Measurements from ENCODE around the gene BTBD16.

The BTBD16 gene
- total RNA-seq: 0 reads per million in 2 donors

DNA sequence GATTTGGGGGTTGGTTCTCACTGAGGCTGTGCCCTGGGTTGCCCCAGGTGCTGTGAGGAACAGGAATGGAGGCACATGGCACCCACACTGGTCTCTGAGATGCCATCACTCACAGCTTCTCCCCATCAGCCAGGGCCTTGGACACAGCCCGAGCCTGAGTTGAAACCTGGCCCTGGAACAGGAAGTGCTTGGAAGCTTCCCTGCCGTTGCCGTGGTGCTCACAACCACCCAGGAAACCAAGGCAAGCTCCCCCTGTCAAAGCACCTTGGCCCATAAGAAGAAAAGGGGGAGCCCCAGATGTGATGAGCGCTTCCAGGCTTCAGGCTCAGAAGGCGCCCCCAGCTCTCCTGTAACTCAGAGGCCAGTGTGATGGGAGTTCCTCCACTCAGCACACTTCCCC lies at the start of gene BTBD16:
Gene BTBD16 (plus strand): TSS at position 221 of the 400 bp plus-strand sequence. CDS start 3,786 bp downstream, outside the sequence.
- DNase-seq: no peak

DNA sequence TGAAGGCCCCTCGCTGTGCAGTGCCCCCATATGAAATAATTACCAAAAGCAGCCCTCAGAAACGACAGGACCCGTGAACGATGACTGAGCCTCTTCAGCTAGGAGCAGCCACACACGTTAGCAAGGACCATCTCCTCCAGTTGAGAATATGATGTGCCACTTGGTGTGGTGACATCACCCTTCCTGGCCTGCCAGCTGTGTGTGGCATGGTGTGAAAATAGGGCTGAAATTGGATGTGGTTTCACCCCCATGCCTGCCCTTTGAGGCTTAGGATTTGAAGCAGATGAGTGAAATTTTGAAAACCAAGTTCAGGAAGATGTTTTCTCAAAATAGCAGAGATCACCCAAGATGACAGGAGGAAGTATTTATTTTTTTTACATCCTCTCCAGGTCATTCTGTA lies 49.1 kb upstream of the BTBD16 start:
- DNase-seq: no peak

DNA sequence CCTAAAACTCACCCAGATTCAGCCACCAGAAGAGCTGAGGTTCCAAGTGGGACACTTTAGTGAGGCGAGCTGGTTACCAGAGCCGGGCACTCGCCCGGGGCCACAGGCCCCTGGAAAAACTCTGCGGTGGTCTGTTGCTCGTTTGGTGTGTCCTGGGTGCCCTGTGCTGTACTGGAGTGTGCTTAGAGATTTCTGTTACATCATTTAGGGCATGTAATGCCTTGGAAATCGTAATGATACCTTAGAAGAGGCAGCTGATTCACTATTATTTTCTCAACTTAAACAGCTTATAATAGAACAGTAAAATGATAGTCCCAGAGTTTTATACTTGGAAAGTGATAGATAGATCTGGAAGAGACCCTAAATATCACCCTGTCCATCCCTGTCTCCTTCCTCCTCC lies 48.5 kb upstream of the BTBD16 start:
- no peak for DNase-seq

DNA sequence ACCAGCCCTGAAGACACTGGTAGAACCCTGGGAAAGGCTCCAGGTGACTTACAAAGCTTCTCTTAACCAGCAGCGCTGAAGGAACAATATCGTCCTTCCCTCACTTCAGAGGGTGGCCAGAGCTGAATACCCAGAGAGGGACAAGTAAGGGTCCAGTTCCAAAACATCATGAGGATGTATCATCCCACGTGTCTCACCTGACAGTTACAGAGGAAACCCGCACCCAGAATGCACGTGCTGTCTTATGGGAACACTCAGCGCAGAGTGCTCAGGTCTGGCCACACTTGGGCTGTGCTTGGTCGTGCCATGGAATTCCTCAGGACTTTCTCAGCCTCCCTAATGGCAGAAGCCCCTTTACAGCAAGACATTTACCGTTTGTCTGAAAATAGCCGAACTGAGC lies 46.9 kb upstream of the BTBD16 start:
- DNase-seq: no peak

DNA sequence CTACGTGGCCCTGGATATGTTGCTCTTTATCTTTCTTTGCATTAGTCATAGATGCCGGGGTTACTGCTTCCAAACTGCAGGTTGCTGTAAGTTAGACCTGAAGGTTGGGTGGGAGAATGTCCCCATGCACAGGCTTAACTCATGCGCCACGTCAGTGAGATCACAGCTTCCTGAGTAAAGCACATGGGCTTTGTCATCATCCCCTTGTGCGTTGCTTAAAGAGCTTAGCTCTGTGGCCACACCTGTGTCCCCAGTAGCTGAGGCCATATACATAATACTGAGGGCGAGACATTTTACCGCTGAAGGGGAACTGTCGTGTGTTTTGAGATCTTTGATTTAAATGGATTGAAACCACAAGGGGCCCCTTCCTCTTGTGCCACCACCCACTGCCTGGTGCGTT lies 45.8 kb upstream of the BTBD16 start:
- no peak for DNase-seq

DNA sequence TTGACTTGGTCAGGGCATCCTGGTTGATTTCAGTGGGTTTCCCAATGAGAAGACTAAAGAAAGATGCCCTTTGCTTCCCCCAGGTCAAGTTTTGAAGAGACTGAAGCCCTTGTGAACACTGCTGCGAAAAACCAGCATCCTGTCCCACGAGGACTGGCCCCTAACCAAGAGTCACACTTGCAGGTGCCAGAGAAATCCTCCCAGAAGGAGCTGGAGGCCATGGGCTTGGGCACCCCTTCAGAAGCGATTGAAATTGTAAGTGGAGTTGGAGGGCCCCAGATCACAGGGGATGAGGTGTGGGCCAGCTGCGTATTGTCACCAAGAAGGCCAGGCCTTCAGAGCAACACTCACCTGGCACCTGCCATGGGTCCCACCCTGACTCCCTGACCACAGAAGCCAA lies 43.3 kb upstream of the BTBD16 start:
- no peak for DNase-seq

DNA sequence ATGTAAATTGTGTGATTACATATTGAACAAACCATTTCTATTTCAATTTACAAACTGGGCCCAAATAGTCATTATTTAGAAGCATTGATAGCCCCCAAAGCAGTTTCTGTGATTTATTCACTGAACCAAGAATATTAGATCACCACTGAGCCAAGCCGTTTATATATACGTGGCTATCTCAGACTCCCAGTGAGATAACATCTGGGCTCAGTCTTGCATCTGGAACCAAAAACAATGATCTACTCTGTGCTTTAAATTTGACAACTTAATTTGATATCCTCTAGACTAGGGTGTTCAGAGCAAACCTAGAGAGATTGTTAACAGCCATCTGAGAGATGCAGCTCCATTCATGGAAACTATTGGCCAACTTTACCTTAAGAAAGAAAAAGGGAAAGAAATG lies 41.4 kb upstream of the BTBD16 start:
- no peak for DNase-seq

DNA sequence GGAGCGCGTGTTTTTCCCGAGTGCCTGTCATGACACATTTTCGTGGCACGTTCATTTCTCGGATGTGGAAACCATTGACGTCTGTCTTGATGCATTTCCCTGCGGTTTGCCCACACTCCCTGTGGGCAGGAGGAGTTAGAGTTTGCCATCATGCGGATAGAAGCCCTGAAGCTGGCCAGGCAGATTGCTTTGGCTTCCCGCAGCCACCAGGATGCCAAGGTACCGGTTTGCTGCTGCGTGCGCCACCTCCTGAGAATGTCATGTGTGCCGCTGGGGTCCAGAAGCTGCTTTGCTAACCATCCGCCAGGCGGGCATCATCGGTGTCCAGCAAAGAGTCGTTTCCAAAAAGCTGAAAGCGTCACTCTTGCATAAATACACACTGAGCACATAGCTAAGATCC lies 40.9 kb upstream of the BTBD16 start:
- no peak for DNase-seq

DNA sequence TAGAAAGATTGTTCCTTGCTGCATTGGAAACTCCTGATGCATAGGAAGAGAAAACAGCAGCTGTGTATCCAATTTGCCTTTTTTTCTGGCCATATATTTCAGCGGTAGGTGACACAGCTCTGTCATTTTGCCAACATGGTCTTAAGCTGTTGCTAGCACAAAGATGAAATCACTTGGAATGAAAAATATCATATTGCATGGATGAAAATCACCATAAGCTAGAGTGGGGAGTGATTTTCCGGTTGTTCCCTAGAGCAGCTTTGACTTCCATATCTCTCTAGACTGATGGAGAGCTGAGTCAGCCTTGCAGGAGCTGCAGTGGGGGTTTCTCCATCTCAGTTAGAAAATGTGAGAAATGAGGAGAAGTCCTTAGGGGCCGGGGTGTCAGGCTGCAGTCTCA lies 38.3 kb upstream of the BTBD16 start:
- no peak for DNase-seq

DNA sequence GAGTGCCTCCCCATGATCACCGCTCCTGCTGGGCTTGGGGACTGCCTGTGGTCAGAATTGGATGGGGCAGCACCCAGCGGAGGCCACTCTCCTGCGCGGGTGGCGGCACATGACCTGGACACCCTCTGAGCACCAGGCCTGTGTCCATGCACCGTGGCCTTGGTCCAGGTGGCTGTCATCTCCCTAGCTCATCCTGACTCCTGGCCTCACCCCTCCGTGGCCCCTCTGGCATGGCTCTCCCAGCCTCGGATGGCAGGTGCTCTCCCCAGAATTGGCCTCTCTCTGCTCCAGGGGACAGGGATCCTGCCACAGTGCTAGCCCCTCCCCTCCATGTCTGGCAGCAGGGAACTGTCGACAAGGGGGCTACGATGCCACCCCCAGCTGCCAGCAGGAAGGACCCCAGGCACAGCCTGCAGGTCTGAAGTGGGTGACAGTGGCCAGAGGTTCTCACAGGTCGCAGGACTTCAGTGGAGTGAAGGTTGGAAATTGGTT lies 37.2 kb upstream of the BTBD16 start:
- no peak for DNase-seq

DNA sequence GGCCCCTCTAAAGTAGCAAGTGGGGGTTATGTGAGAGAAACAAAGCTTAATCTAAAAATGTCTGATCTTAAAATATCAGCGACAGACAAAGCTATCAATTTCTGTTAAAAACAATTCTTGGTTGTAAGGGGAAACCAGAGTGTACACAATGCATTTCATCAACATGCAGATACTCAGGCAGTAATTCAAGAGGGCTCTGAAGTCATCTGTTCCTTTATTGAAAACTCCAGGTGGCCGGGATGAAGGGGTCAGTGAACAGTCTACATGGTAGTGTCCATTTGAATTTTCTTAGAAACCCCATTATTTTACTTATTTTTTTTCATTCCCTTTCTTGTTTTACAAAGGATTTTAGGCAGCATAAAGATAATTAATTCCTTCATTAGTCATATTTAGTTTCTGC lies 36.7 kb upstream of the BTBD16 start:
- no peak for DNase-seq

DNA sequence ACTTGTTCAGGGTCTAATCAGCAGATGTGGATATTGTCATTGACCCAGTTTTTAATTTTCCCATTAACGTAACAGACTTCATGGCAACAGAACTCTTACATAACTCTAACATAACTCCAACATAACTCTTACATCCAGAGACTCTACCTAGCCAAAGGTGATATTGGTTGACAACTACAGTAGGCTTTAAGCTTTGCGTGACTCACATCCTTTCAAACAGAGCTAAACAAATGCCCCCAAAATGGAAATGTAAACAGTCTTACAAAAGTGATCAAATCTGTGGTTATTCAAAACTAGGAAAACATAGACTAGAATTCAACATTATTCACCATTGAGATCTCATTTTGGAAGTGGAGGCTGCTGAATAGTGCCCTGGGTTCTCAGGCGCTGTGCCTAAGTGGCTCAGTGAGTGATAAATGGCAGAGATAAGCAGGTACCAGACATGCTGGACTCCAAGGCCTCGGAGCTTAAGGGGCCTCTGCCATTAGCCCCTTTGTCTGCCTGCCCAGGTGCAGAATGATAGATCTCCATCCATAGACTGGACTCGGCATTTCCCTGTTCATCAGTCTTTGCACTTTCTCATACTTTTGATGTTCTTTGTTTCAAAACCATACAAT lies 34.3 kb upstream of the BTBD16 start:
- DNase-seq: no peak

DNA sequence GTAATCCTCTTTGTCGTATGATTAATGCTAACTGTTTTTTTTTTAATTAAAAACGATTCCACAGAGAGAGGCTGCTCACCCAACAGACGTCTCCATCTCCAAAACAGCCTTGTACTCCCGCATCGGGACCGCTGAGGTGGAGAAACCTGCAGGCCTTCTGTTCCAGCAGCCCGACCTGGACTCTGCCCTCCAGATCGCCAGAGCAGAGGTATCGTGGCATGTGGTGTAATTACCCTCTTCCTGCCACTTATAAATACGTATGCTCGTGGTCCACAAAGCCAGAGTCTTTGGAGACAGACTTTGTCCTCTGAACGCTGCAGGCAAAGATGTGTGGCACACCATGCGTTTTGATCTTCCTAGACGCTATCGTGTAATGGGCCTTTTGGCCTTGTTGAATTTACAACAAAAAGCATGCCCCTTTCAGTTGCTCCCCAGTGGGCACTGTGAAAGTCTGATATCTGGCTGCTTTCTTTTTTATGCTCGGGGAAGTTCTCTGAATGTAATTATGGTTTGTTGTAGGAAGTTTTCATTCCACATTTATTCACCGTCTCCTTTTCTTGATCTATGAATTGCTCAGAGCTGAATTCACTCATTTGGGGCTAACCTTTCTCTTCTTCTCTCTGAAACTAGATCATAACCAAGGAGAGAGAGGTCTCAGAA lies 33.6 kb upstream of the BTBD16 start:
- DNase-seq: no peak

DNA sequence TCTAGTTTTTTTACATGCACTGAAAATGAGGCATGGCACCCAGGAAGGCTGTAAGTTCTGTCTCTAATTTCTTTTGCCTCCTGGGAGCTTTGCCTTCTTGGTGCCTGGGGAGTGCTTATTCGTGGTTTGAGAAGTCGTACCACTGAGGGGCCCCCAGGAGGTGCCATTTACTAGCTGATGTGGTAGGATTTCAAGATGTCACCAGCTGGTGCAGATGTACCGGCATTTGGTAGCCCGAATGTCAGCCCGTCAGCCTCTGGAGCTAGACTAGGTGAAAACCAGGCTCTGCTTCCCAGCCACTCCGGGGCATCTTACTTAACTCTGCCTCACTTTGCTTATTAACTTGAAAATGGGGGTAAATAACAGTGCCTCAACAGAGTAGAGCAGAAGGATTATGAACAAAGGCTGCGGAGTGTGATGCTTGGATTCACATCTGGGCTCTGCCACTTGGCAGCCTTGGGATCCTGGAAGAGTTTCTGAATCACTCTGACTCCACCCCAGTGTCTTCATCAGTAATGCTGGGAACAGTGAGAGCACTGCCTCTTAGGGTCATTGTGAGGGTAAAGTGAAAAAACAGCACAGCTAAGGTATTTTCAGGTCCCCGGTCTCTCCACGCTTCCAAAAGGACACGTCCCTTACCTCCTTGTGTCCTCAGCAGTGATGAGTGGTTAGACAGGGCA lies 31.4 kb upstream of the BTBD16 start:
- DNase-seq: no peak

DNA sequence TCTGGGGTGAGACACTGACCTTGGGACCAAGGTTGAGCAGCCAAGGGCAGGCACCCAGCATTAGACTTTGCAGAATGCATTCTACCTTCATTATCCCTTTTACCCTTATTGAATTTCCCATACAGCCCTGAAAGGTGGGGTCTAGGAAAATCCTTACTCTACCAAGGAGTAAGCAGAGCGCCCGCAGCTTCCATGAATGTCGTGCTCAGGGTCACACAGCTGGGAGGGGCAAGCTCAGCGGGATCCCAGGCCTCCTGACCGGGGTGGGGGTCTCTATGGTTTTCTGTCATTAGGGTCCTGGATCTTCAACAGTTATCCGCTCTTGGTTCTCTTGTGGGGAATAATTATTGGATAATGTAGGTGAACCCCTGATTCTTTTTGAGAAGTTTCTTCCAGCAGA lies 30.7 kb upstream of the BTBD16 start:
- no peak for DNase-seq

DNA sequence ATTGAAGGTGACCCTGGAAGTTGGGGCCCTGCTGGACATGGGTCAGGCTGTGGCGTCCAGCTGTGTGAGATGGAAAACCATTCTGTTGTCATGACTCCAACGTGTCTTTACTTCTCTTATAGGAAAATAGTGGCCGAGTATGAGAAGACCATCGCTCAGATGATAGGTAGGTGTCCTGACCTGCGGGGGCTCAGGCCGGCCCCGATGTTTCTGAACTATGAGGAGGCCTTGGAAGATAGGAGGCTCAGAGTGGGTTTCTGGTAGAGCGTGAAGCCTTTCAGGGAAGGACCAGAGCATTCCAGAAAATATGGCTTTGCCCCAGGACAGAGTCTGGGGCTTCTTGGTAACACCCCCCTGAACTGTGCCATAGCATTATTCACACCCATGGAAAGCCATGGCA lies 29.3 kb upstream of the BTBD16 start:
- no peak for DNase-seq

DNA sequence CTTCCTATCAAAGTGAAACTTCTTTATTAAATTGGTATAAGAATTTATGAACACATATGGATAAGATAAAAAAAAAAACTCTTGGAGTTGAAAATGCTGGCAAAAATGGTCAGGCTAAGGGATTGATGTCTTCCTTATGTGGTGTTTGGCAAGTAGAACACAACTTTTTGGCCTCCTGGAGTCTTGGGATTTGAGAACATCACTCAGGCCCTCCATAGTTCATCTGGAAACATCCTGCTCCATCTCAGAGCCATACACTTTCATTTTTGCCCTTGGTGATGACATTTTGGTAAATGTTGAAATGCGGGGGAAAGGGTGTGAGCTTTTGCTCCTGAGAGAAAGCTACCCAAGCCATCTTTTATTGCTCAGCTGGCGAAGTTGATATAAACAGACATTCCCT lies 27.5 kb upstream of the BTBD16 start:
- no peak for DNase-seq

DNA sequence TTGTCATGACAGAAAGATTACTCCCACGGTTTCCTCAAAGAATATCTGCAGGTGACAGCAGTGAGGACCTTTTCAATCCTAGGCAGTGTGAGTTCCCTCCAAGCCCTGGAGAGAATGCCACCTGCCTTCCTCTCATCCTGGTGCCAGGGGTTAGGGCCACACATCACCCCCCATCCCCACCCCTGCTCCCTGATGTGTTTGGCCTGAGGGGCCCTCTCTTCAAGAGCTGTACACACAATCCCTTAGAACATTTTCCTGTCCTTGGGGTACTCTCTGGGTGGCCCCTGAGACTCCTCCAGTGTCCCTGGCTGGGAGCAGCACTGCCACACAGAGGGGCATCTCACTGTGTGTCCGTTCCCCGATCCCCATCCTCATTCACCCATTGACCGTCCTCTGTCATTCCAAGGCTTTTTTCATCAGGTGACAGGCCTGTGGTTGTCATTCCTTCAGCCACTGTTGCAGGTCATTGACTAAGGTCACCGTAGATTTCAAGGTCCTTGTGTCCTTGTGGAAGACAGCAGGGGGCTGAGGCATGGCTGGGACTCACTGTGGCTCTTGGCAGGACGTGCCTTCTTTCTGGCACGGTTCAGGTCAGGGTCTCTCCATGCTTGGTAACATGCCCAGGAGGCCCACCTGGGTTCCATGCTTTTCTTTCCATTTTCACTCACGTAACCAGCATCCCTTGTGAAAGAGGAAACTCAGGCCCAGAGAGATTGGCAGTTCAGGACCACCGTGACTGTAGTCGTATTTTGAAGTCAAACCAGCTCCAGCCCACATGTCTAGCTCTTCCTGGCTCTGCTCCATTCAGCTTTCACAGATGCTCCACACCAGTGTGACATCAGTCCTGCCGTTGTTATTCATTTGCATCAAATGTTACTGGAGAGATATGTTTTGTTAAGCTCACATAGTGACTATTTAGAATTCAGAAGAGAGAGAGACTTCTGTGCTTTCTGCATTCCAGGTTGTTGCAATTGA lies 26.8 kb upstream of the BTBD16 start:
- DNase-seq: no peak

DNA sequence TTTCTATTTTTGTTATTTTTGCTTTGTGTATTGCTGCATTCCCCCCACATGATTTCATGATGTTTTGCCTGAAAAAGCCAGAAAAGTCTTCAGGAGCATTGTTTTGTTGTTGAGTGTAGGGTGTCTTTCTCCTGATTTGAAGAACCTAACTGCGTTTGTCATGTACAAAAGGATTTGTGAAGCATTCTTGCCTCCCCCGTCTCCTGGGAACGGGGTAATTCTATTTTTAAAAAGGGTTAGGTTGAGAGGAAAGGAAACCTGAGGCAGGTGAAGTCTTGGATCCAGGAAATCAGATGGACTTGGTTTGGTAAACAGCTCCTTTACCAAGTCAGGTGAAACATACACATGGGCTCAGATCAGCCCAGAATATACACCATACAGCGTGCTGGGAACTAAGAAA lies 26.0 kb upstream of the BTBD16 start:
- DNase-seq: no peak

DNA sequence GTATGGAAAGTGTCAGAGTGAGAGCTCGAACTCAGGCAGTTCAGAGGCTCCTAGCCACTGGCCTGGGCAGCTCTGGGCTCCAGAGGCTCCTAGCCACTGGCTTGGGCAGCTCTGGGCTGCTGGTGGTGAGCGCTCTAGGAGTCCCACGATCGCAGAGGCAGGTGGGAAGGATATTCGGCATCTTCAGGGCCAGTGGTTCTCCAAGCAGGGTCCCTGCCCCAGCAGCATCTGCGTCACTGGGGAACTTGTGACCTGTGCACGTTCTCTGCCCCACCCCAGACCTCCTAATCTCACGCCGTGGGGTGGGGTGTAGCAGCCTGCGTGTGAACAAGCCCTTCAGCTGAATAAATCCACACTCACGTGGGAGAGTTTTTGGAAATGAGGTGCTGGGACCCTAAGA lies 25.2 kb upstream of the BTBD16 start:
- no peak for DNase-seq

DNA sequence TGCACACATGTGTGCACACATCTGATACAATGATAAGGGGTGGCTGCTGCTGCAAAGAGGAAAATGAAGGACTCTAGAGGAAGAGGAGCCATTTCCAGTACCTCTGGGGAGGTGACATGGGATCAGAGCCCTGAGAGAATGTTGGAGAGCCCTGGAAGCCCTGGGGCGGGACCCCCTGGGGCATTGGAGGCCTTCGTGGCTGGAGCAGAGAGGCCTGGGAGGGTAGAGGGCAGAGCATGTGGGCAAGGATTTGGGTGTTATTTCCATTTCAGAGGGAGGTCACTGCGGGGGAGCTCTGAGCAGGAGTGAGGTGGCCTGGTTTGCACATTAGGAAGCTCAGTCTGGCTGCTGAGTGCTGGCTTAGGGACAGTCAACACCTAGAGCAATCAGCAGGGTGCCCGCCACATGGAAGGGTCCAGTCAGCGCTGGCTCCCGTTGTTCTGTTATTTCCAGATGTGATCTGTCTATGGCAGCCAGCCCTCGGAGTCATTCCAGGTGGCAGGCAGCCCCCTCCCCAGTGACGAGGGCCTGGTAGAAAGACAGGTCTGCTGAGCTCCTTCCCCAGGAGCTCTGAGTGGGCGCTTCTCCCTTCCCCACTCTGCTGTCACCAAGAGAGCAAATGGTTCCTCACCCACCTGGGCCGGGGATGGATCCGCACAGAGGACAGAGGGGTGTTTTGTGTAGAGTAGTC lies 24.1 kb upstream of the BTBD16 start:
- DNase-seq: no peak

Measured in T-helper 9 cell (primary cell).